ENCODE results near the gene DNAJA2. TPM values are rescaled to one million over a fixed set of nuclear protein-coding genes. Genes with fewer than 3 reads are reported as not detected.

Gene DNAJA2
- total RNA-seq, 1 donor from 2014 or later = 68.5 TPM

DNA sequence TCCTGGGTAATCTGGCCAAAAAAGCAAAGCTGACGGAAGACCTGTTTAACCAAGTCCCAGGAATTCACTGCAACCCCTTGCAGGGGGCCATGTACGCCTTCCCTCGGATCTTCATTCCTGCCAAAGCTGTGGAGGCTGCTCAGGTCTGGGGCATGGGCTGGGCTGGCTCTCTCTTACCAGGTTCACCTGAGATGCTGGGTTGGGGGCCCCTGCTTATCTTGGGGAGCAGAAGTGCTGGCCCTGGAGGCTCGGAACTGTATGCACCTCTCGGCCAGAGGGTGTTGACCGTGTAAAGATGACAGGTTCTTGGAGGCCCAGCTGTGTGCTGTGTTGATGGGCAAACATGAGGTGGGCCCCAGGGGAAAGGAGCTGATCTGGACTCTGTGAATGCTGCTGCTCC, 49.1 kb downstream of the DNAJA2 start:
- no peak overlapping the region for H3K27ac Mint-ChIP-seq
- no peaks in the 10 kb centered on the region for H3K9me3 Mint-ChIP-seq
- peaks cover 34% of the 10 kb centered on the region for H3K36me3 Mint-ChIP-seq
- H3K27me3 Mint-ChIP-seq (ENCODE audit: low read depth) = no peaks in the 10 kb centered on the region
- TF ChIP-seq, protein P1, sequence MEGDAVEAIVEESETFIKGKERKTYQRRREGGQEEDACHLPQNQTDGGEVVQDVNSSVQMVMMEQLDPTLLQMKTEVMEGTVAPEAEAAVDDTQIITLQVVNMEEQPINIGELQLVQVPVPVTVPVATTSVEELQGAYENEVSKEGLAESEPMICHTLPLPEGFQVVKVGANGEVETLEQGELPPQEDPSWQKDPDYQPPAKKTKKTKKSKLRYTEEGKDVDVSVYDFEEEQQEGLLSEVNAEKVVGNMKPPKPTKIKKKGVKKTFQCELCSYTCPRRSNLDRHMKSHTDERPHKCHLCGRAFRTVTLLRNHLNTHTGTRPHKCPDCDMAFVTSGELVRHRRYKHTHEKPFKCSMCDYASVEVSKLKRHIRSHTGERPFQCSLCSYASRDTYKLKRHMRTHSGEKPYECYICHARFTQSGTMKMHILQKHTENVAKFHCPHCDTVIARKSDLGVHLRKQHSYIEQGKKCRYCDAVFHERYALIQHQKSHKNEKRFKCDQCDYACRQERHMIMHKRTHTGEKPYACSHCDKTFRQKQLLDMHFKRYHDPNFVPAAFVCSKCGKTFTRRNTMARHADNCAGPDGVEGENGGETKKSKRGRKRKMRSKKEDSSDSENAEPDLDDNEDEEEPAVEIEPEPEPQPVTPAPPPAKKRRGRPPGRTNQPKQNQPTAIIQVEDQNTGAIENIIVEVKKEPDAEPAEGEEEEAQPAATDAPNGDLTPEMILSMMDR (IDR thresholded peaks at IDR 0.05; ENCODE audit: unreplicated experiment) = no peak
- no peak for DNase-seq (ENCODE audit: low spot score in 2 of 2, unreplicated experiment in 2 of 2)
- H3K4me1 Mint-ChIP-seq = peaks cover 22% of the 10 kb centered on the region
- H3K4me3 Mint-ChIP-seq = no peak overlapping the region

DNA sequence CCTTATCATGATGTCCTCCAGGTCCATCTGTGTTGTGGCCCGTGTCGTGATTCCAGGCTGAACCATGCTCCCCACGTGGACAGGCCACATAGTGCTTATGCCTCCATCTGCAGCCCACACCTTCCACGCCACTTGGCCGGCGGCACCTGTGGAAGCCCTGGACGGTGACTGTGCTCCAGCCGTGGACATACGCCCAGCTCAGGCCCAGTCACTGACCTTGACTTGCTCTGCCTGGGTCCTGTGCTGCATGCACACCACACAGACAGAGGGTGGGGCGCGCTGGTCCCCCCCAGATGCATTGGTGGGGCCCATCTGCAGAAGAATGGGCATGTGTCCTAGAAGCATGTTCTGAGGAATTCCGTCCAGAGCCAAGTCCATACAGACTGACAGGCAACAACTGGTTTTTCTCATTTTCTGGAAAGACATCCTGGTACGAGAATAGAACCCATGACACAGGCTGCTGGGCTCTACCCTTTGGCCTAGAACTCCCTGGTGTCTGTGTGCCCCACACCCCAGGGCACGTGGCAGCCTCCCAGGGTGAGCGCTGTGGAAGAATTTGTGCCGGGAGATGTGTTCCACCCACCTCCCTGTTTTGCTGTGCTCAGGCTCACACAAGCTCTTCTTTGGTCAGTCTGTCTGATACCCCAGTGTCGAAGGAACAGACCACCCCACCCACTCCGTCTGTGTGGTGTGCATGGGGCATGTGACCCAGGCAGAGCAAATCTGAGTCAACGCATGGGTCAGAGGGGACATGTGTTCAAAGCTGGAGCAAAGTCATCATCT, 49.8 kb downstream of the DNAJA2 start:
- TF ChIP-seq, protein P1 (IDR thresholded peaks at IDR 0.05; ENCODE audit: unreplicated experiment) = no peak
- no peak for DNase-seq (ENCODE audit: low spot score in 2 of 2, unreplicated experiment in 2 of 2)
- Mint-ChIP-seq H3K27me3 (ENCODE audit: low read depth) (no peaks in the 10 kb centered on the region), H3K27ac (no peak overlapping the region), H3K4me1 (peaks cover 24% of the 10 kb centered on the region), H3K36me3 (peaks cover 34% of the 10 kb centered on the region), H3K4me3 (no peak overlapping the region), H3K9me3 (no peaks in the 10 kb centered on the region)

DNA sequence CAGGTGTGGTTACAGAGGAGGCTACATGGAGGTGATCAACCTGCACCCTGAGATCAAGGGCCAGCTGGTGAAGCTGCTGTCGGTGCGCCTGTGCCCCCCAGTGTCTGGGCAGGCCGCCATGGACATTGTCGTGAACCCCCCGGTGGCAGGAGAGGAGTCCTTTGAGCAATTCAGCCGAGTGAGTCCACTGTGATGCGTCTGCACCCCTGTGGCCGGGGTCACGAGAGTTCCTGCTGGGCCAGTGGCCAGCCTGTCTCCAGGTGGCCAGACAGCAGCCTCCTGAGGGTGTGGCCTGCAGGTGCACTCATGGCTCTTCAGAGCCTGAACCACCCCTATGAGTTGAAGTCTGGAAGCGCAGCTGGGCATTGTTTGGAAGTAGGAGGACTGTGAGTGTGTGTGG, 51.2 kb downstream of the DNAJA2 start:
- H3K4me3 Mint-ChIP-seq = no peak overlapping the region
- no peaks in the 10 kb centered on the region for H3K27me3 Mint-ChIP-seq (ENCODE audit: low read depth)
- peaks cover 27% of the 10 kb centered on the region for H3K36me3 Mint-ChIP-seq
- H3K27ac Mint-ChIP-seq = no peak overlapping the region
- TF ChIP-seq, protein P1 (IDR thresholded peaks at IDR 0.05; ENCODE audit: unreplicated experiment) = no peak
- DNase-seq (ENCODE audit: low spot score in 2 of 2, unreplicated experiment in 2 of 2) = no peak
- H3K4me1 Mint-ChIP-seq = peaks cover 24% of the 10 kb centered on the region
- H3K9me3 Mint-ChIP-seq = no peaks in the 10 kb centered on the region

DNA sequence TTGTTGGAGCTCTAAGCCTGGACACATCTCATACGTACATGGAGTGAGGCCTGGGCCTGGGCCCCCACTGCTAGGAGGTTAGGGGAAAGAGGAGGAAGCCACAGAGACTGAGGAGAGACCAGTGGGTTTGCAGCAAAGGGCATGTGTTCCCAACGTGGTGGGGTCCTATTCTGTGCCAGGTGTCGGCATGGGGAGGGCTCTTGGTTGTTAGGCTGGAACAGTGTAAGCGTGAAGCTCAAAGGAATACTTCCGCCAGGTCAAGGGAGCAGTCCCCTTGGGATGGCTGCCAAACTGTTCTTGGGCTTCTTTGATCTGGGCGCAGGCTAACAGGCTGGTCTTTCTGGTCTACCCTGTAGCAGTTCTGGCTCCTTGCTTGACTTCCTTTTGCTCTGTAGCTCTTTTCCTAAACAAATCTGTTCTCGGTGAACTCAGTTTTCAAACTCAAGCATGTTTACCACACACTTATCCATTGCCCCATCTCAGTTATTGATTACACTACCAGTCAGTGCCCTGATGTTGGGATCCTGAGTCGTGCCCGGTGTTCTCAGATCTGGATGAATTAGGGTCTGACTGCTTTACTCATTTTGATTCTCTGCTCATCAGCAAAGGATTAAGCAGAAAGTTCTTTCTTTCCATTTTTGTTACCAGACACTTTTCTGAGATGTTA, 52.9 kb downstream of the DNAJA2 start:
- no peaks in the 10 kb centered on the region for H3K27me3 Mint-ChIP-seq (ENCODE audit: low read depth)
- TF ChIP-seq, protein P1 (IDR thresholded peaks at IDR 0.05; ENCODE audit: unreplicated experiment) = no peak
- no peak overlapping the region for H3K4me3 Mint-ChIP-seq
- peaks cover 33% of the 10 kb centered on the region for H3K36me3 Mint-ChIP-seq
- H3K9me3 Mint-ChIP-seq = no peaks in the 10 kb centered on the region
- DNase-seq (ENCODE audit: low spot score in 2 of 2, unreplicated experiment in 2 of 2) = no peak
- peak overlapping the region; percentile 71 for H3K27ac Mint-ChIP-seq
- H3K4me1 Mint-ChIP-seq = peaks cover 24% of the 10 kb centered on the region

DNA sequence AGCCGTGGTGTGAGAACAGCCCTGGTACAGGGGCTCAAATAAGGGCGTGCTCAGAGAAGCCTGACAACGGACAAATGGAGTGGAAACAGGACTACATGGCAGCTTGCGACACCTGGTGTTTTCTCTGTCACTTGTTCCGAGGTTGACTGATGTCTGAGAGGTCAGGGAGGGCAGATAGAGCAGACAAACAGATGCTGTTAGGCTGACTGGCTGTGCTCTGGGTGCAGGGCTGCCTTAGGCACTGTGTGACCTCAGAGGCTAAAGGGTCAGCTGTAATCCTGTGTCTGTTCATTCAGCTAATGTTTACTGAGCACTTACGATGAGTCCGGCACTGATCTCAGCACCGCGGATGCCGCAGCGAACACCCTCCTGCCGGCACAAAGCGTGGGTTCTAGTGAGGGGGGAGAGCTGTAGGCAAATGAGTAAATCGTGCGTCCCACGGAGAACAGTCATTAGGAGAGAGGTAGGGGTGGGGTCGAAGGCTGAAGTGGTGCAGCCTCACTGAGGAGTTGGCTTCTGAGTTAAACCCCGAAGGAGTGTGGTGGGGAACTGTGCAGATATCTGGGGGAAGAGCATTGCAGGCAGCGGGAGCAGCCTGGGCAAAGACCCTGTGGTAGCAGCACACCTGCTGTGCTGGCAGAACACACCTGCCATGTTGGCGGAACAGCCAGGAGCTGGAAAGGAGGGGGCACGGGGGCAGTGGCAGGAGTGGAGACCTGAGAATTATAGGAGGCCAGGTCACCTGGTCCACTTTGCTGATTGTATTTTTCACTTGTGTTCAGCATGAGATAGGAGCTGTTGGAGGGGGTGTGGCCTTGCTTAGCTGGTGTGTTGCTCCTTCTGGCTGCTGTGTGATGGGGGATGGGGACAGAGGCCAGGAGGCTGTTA, 54.3 kb downstream of the DNAJA2 start:
- Mint-ChIP-seq H3K27me3 (ENCODE audit: low read depth) (no peaks in the 10 kb centered on the region), H3K27ac (peak overlapping the region; percentile 58), H3K4me3 (no peak overlapping the region), H3K9me3 (no peaks in the 10 kb centered on the region), H3K4me1 (peaks cover 24% of the 10 kb centered on the region), H3K36me3 (peaks cover 38% of the 10 kb centered on the region)
- DNase-seq (ENCODE audit: low spot score in 2 of 2, unreplicated experiment in 2 of 2) = no peak
- TF ChIP-seq, protein P1 (IDR thresholded peaks at IDR 0.05; ENCODE audit: unreplicated experiment) = no peak

Data from mesothelial cell of epicardium (in vitro differentiated cells).